HepG2 (cell line): ENCODE measurements around the gene SFRP4. TPM values are rescaled to one million over a fixed set of nuclear protein-coding genes. Genes with fewer than 3 reads are reported as not detected.

Experiments
- BRCA1 ChIP-seq: sonication (generic); formaldehyde crosslinking; IDR thresholded peaks from 2 replicates; pipeline ENCODE4 v1.4.0; 2020; ENCODE audit warnings: missing genetic modification reagents
- CHCHD3 ChIP-seq: sonication (generic); formaldehyde crosslinking; IDR thresholded peaks from 2 replicates; pipeline ENCODE4 v1.8.0; 2022; ENCODE audit warnings: mild to moderate bottlenecking, missing genetic modification reagents, moderate library complexity
- CHD4 ChIP-seq: fragments of 200-600 bp; sonication (generic); IDR thresholded peaks from 2 replicates; pipeline ENCODE4 v1.7.0; 2017; ENCODE audit warnings: mild to moderate bottlenecking, low read length, borderline replicate concordance
- E2F1 ChIP-seq: sonication (generic); formaldehyde crosslinking; IDR thresholded peaks from 2 replicates; pipeline ENCODE4 v1.5.0; 2020; ENCODE audit warnings: missing genetic modification reagents
- HHEX ChIP-seq: IDR thresholded peaks from 2 replicates; pipeline ENCODE4 v1.6.1; 2016; ENCODE audit warnings: control low read depth
- PAWR ChIP-seq: sonication (generic); formaldehyde crosslinking; IDR thresholded peaks from 2 replicates; pipeline ENCODE4 v1.4.0; 2020; ENCODE audit warnings: missing genetic modification reagents, mild to moderate bottlenecking, borderline replicate concordance
- SMAD1 ChIP-seq: sonication (generic); formaldehyde crosslinking; IDR thresholded peaks from 2 replicates; pipeline ENCODE4 v1.4.0; 2020; ENCODE audit warnings: missing genetic modification reagents, low read depth, mild to moderate bottlenecking, borderline replicate concordance
- SYNCRIP ChIP-seq: fragments of 200-400 bp; formaldehyde crosslinking; IDR thresholded peaks from 2 replicates; pipeline ENCODE4 v1.6.1; 2018; ENCODE audit warnings: mild to moderate bottlenecking, low read depth, low read length; ENCODE audit not compliant: insufficient read depth
- TEF ChIP-seq: sonication (generic); formaldehyde crosslinking; IDR thresholded peaks from 2 replicates; pipeline ENCODE4 v1.5.0; 2020; ENCODE audit warnings: missing genetic modification reagents
- TMF1 ChIP-seq: sonication (generic); formaldehyde crosslinking; IDR thresholded peaks from 2 replicates; pipeline ENCODE4 v1.8.1; 2022; ENCODE audit warnings: low read depth, missing genetic modification reagents
- ZBTB10 ChIP-seq: sonication (generic); formaldehyde crosslinking; IDR thresholded peaks from 2 replicates; pipeline ENCODE4 v1.4.0; 2020; ENCODE audit warnings: missing genetic modification reagents, borderline replicate concordance
- ZBTB33 ChIP-seq: sonication (generic); formaldehyde crosslinking; IDR thresholded peaks from 2 replicates; pipeline ENCODE4 v1.4.0; 2020; ENCODE audit warnings: missing genetic modification reagents
- ZBTB7B ChIP-seq: sonication (generic); formaldehyde crosslinking; IDR thresholded peaks from 2 replicates; pipeline ENCODE4 v1.4.0; 2020; ENCODE audit warnings: missing genetic modification reagents
- ZFP1 ChIP-seq: IDR thresholded peaks from 2 replicates; pipeline ENCODE4 v1.6.1; 2016
- ZFP36L1 ChIP-seq: sonication (generic); formaldehyde crosslinking; IDR thresholded peaks from 2 replicates; pipeline ENCODE4 v1.8.0; 2022; ENCODE audit warnings: mild to moderate bottlenecking, missing genetic modification reagents, moderate library complexity
- ZNF205 ChIP-seq: IDR thresholded peaks from 2 replicates; pipeline ENCODE4 v1.6.1; 2018; ENCODE audit warnings: missing biosample characterization, missing genetic modification reagents
- ZNF501 ChIP-seq: sonication (generic); formaldehyde crosslinking; IDR thresholded peaks from 2 replicates; pipeline ENCODE4 v1.5.1; 2020; ENCODE audit warnings: mild to moderate bottlenecking, moderate library complexity, missing genetic modification reagents
- ZNF737 ChIP-seq: sonication (generic); formaldehyde crosslinking; IDR thresholded peaks from 2 replicates; pipeline ENCODE4 v1.5.0; 2020; ENCODE audit warnings: missing genetic modification reagents, mild to moderate bottlenecking, borderline replicate concordance
- ZNF800 ChIP-seq: sonication (generic); formaldehyde crosslinking; IDR thresholded peaks from 2 replicates; pipeline ENCODE4 v1.4.0; 2020; ENCODE audit warnings: missing genetic modification reagents
- ZSCAN9 ChIP-seq: IDR thresholded peaks from 2 replicates; pipeline ENCODE4 v1.6.1; 2016; ENCODE audit warnings: borderline replicate concordance
- polyA plus RNA-seq, 8 experiments: library from polyadenylated mRNA; depleted of rRNA in 3 of 8; stranded (reverse) in 7 of 8; unstranded in 1 of 8; fragments of >200 nt; fragmentation: Illumina TruSeq in 4 of 8; extraction: Trizol in 4 of 8; gene quantifications; 2 replicates each; pipeline versions ENCODE4 v1.2.1 to v1.2.3, GENCODE V29; 2011 to 2016; ENCODE audit warnings: low read depth in 4 of 8, missing spikeins in 1 of 8, mixed read lengths in 1 of 8; ENCODE audit not compliant: insufficient read depth in 1 of 8
- total RNA-seq, 5 experiments: library from RNA; depleted of rRNA; stranded (reverse); fragments of >200 nt; fragmentation: Illumina TruSeq; extraction: Trizol; gene quantifications; 2 replicates each; pipeline ENCODE4 v1.2.3, GENCODE V29; 2016; ENCODE audit warnings: low read depth in 1 of 5

The SFRP4 gene
- total and polyA plus RNA-seq, 2 of the 13 experiments (the other 11 are each of a cell fraction or from before 2014, with no cell fraction given), result 0.96 to 1.8 TPM

GRCh38 chr7:37920849-37921805, 4.5 kb upstream of the SFRP4 start (continued):
- TF ChIP-seq ZBTB33 (CRISPR knock-in tag) (no peak), ZFP36L1 (CRISPR knock-in tag) (no peak), ZBTB10 (peak; percentile 73; the same call in 1 of the 2 replicates), SMAD1 (CRISPR knock-in tag) (no peak), CHD4 (no peak), E2F1 (CRISPR knock-in tag) (peak; percentile 59; the same call in 1 of the 2 replicates), TMF1 (CRISPR knock-in tag) (peak; percentile 80; the same call in 1 of the 2 replicates), ZSCAN9 (CRISPR knock-in tag) (0 out of 2 replicates have a peak, but pooled peaks have one; percentile 16), ZNF205 (CRISPR knock-in tag) (peak; percentile 30; the same call in 1 of the 2 replicates), HHEX (CRISPR knock-in tag) (no peak), PAWR (CRISPR knock-in tag) (no peak), ZNF737 (CRISPR knock-in tag) (no peak), ZNF800 (CRISPR knock-in tag) (peak; percentile 54; the same call in 1 of the 2 replicates), ZFP1 (CRISPR knock-in tag) (no peak), TEF (0 out of 2 replicates have a peak, but pooled peaks have one; percentile 26), ZNF501 (CRISPR knock-in tag) (peak; percentile 47; the same call in 1 of the 2 replicates), ZBTB7B (CRISPR knock-in tag) (peak; percentile 82), BRCA1 (CRISPR knock-in tag) (no peak), CHCHD3 (CRISPR knock-in tag) (no peak), SYNCRIP (no peak)
